ENCODE data around the gene CEBPB.

GRCh38 chr20:50165684-50166554, 24.7 kb upstream of the CEBPB start:
- TF ChIP-seq CTCF (IDR thresholded peaks at IDR 0.05; ENCODE audit: low read depth, low read length, missing input control) (no peak), YY1 (IDR thresholded peaks at IDR 0.05) (peak; percentile 84), GABPA (IDR thresholded peaks at IDR 0.05 in 1 of 2, conservative IDR thresholded peaks at IDR 0.05 in 1 of 2) (peak in 1 of 2 donors; percentile 40), ATF3 (IDR thresholded peaks at IDR 0.05) (peak; percentile 87), FOXA1 (IDR thresholded peaks at IDR 0.05) (peak; percentile 3), TAF1 (conservative IDR thresholded peaks at IDR 0.05) (peak; percentile 30), HNF4A (conservative IDR thresholded peaks at IDR 0.05) (peak; percentile 61 to 71), SP1 (IDR thresholded peaks at IDR 0.05) (peak; percentile 77)
- TF ChIP-seq, protein P1, sequence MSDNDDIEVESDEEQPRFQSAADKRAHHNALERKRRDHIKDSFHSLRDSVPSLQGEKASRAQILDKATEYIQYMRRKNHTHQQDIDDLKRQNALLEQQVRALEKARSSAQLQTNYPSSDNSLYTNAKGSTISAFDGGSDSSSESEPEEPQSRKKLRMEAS (IDR thresholded peaks at IDR 0.05): peak; percentile 78
- TF ChIP-seq, protein P2, sequence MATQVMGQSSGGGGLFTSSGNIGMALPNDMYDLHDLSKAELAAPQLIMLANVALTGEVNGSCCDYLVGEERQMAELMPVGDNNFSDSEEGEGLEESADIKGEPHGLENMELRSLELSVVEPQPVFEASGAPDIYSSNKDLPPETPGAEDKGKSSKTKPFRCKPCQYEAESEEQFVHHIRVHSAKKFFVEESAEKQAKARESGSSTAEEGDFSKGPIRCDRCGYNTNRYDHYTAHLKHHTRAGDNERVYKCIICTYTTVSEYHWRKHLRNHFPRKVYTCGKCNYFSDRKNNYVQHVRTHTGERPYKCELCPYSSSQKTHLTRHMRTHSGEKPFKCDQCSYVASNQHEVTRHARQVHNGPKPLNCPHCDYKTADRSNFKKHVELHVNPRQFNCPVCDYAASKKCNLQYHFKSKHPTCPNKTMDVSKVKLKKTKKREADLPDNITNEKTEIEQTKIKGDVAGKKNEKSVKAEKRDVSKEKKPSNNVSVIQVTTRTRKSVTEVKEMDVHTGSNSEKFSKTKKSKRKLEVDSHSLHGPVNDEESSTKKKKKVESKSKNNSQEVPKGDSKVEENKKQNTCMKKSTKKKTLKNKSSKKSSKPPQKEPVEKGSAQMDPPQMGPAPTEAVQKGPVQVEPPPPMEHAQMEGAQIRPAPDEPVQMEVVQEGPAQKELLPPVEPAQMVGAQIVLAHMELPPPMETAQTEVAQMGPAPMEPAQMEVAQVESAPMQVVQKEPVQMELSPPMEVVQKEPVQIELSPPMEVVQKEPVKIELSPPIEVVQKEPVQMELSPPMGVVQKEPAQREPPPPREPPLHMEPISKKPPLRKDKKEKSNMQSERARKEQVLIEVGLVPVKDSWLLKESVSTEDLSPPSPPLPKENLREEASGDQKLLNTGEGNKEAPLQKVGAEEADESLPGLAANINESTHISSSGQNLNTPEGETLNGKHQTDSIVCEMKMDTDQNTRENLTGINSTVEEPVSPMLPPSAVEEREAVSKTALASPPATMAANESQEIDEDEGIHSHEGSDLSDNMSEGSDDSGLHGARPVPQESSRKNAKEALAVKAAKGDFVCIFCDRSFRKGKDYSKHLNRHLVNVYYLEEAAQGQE (IDR thresholded peaks at IDR 0.05): peak; percentile 81

Data from liver (tissue), 3 donors.